Endothelial cell (in vitro differentiated cells): ENCODE measurements around the gene DTNBP1. TPM values are rescaled to one million over a fixed set of nuclear protein-coding genes. Genes with fewer than 3 reads are reported as not detected.

Experiments used
- DNase-seq: peaks from one replicate; pipeline ENCODE4 v3.0.0; 2021; ENCODE audit warnings: low spot score
- H3K27ac Mint-ChIP-seq: one replicate; pipeline ENCODE4 v1.8.0; 2021; ENCODE audit warnings: mixed read lengths, inconsistent platforms; ENCODE audit not compliant: unreplicated experiment
- H3K27me3 Mint-ChIP-seq: one replicate; pipeline ENCODE4 v1.8.0; 2021; ENCODE audit warnings: mild to moderate bottlenecking, moderate library complexity, mixed read lengths, inconsistent platforms; ENCODE audit not compliant: unreplicated experiment
- H3K36me3 Mint-ChIP-seq: one replicate; pipeline ENCODE4 v1.8.0; 2021; ENCODE audit warnings: mild to moderate bottlenecking, low read depth, mixed read lengths, inconsistent platforms; ENCODE audit not compliant: unreplicated experiment
- H3K4me1 Mint-ChIP-seq: one replicate; pipeline ENCODE4 v1.8.0; 2021; ENCODE audit warnings: mild to moderate bottlenecking, mixed read lengths, inconsistent platforms; ENCODE audit not compliant: unreplicated experiment
- H3K4me3 Mint-ChIP-seq: one replicate; pipeline ENCODE4 v1.8.0; 2021; ENCODE audit warnings: mild to moderate bottlenecking, mixed read lengths, inconsistent platforms; ENCODE audit not compliant: unreplicated experiment
- H3K9me3 Mint-ChIP-seq: one replicate; pipeline ENCODE4 v1.8.0; 2021; ENCODE audit warnings: mixed read lengths, inconsistent platforms; ENCODE audit not compliant: unreplicated experiment
- total RNA-seq: library from RNA; stranded (reverse); fragmentation: NEBNext Ultra II Directional; extraction: Animal tissue kit (Norgen Biotek cat#: 25700); gene quantifications from one replicate; pipeline ENCODE4 v1.2.1, GENCODE V29; 2021; ENCODE audit not compliant: unreplicated experiment
- TF ChIP-seq, protein P1 (sequence below): fragments of 200-600 bp; sonication (generic); IDR thresholded peaks from one replicate; pipeline ENCODE4 v1.5.0; 2021; ENCODE audit warnings: antibody characterized with exemption; ENCODE audit not compliant: unreplicated experiment

The DTNBP1 gene
- total RNA-seq, 1 donor from 2014 or later: 19.3 TPM

DNA sequence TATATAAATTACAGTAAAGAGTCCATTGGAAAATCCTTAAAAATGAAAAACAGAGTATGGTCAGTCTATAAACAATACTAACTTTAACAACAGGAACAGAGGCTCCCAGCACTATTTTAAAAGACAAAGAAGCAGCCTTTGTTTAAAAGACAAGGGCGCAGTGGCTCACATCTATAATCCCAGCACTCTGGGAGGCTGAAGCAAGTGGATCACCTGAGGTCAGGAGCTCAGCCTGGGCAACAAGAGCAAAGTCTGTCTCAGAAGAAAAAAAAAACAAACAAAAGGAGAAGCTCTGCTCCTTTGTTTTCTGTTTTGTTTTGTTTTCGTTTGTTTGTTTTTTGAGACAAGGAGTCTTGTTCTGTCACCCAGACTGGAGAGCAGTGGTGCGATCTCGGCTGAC lies 89.4 kb downstream of the DTNBP1 start:
- Mint-ChIP-seq H3K4me1 (peaks cover 29% of the 10 kb centered on the region), H3K4me3 (no peak overlapping the region), H3K27me3 (peaks cover 7% of the 10 kb centered on the region), H3K9me3 (no peaks in the 10 kb centered on the region), H3K27ac (no peak overlapping the region), H3K36me3 (no peaks in the 10 kb centered on the region)
- DNase-seq: no peak
- TF ChIP-seq, protein P1, sequence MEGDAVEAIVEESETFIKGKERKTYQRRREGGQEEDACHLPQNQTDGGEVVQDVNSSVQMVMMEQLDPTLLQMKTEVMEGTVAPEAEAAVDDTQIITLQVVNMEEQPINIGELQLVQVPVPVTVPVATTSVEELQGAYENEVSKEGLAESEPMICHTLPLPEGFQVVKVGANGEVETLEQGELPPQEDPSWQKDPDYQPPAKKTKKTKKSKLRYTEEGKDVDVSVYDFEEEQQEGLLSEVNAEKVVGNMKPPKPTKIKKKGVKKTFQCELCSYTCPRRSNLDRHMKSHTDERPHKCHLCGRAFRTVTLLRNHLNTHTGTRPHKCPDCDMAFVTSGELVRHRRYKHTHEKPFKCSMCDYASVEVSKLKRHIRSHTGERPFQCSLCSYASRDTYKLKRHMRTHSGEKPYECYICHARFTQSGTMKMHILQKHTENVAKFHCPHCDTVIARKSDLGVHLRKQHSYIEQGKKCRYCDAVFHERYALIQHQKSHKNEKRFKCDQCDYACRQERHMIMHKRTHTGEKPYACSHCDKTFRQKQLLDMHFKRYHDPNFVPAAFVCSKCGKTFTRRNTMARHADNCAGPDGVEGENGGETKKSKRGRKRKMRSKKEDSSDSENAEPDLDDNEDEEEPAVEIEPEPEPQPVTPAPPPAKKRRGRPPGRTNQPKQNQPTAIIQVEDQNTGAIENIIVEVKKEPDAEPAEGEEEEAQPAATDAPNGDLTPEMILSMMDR: no peak

DNA sequence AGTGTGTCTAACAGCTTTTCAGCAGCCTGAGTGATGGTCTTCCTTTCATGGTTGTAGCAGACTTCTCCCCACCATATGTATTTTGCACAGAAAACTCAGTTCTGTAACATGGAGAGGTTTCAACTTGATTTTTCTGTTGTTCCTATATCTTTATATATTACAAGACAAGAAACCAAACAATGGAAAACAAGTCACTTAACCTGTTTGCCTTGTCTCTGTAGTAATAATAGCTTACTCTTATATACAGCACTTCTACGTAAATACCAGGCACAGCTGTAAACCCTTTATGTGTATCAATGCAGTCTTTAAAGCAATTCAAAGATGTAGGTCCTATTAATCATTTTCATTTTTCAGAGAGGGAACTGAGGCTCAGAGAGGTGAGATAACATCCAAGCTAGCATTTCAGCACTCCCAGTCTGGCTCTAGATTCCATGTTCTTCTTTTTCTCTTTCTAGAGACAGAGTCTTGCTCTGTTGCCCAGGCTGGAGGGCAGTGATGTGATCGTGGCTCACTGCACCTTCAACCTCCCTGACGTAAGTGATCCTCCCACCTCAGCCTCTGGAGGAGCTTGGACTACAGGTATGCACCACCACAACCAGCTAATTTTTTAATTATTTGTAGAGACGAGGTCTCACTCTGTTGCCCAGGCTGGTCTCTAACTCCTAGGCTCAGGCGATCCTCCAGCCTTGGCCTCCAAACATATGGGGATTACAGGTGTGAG lies 90.4 kb downstream of the DTNBP1 start:
- TF ChIP-seq, protein P1: no peak

DNA sequence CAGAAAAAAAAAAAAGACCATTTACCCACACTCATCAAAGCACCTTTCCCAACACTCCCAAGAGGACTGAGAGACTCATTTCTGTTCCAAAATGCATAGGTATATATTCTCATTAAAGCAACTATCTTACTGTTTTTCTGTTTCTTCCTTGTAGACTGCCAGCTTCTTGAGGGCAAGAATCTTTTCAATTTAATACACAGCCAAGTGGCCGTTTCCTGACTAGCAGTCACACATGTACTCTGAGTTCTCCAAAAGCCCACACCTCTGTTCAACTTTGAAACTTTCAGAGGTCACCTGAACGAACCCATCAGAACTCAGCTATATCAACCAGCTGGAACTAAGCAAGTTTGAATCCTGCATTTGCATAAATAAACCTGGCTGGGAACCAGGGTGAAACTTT lies 92.7 kb downstream of the DTNBP1 start:
- TF ChIP-seq, protein P1: no peak
- peaks cover 8% of the 10 kb centered on the region for H3K4me1 Mint-ChIP-seq
- H3K9me3 Mint-ChIP-seq: no peaks in the 10 kb centered on the region
- DNase-seq: no peak
- H3K27me3 Mint-ChIP-seq: peaks cover 2% of the 10 kb centered on the region
- no peaks in the 10 kb centered on the region for H3K36me3 Mint-ChIP-seq
- H3K4me3 Mint-ChIP-seq: no peak overlapping the region
- no peak overlapping the region for H3K27ac Mint-ChIP-seq

More for the DNA sequence above, 90.4 kb downstream of the DTNBP1 start:
- no peaks in the 10 kb centered on the region for H3K36me3 Mint-ChIP-seq
- peaks cover 7% of the 10 kb centered on the region for H3K27me3 Mint-ChIP-seq
- H3K4me3 Mint-ChIP-seq: no peak overlapping the region
- H3K4me1 Mint-ChIP-seq: peaks cover 20% of the 10 kb centered on the region
- no peaks in the 10 kb centered on the region for H3K9me3 Mint-ChIP-seq
- DNase-seq: no peak
- H3K27ac Mint-ChIP-seq: no peak overlapping the region

DNA sequence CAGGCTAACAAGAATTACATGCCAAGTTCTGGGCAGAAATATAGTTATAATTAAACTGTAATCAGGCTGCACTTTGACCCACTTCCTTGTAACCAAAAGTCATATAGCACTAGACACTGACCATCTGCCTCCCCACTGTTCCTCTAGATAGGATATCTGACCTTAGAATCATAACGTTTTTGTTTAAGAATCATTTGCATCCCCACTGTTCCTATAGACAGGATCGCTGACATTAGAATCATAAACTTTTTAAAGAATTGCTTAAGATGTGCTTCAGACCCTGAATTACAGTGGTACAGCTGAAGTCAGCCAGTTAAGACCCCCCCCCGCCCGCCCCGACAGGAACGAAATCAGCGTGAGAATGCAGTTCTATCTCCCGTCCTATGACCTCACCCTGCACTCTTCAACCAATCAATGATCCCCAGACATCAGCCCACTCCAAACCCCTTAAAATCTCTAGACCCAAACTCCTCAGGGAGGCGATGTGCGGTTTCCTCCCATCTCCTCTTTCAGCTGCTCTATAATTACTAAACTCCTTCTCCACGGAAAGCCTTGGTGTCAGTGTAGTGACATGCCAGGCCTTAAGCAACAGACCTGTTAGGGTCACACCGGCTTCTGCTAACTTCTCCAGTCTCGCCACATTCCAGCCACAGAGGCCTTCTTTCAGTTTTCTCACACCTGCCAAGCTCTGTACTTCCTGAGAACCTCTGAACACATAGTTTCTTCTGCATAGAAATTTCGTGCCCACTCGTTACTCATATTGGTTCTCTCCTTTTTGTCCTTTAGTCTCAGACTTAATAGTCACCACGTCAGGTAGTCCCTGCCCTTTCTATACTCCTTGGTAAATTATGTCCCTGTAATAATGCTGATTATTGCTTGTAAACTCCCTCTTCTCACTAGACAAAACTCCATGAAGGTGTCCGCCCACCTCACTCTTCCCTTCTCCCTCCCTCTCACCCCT lies 93.5 kb downstream of the DTNBP1 start:
- H3K4me3 Mint-ChIP-seq: no peak overlapping the region
- DNase-seq: no peak
- TF ChIP-seq, protein P1: no peak
- H3K36me3 Mint-ChIP-seq: no peaks in the 10 kb centered on the region
- peaks cover 6% of the 10 kb centered on the region for H3K4me1 Mint-ChIP-seq
- no peaks in the 10 kb centered on the region for H3K9me3 Mint-ChIP-seq
- no peak overlapping the region for H3K27ac Mint-ChIP-seq
- H3K27me3 Mint-ChIP-seq: peaks cover 2% of the 10 kb centered on the region
